HG03097 (cell line): ENCODE measurements around the gene RFFL.
"Not testable (repeated sequence)": the region's sequence is repeated elsewhere in the genome, so short reads cannot be mapped to it uniquely, and the experiment has no call there.

ENCODE experiments used
- ATAC-seq: cut with Tn5 transposase; IDR thresholded peaks from one replicate; pipeline ENCODE4 v1.9.1; 2021; ENCODE audit not compliant: unreplicated experiment, low FRiP score

Gene RFFL, protein sequence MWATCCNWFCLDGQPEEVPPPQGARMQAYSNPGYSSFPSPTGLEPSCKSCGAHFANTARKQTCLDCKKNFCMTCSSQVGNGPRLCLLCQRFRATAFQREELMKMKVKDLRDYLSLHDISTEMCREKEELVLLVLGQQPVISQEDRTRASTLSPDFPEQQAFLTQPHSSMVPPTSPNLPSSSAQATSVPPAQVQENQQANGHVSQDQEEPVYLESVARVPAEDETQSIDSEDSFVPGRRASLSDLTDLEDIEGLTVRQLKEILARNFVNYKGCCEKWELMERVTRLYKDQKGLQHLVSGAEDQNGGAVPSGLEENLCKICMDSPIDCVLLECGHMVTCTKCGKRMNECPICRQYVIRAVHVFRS

DNA sequence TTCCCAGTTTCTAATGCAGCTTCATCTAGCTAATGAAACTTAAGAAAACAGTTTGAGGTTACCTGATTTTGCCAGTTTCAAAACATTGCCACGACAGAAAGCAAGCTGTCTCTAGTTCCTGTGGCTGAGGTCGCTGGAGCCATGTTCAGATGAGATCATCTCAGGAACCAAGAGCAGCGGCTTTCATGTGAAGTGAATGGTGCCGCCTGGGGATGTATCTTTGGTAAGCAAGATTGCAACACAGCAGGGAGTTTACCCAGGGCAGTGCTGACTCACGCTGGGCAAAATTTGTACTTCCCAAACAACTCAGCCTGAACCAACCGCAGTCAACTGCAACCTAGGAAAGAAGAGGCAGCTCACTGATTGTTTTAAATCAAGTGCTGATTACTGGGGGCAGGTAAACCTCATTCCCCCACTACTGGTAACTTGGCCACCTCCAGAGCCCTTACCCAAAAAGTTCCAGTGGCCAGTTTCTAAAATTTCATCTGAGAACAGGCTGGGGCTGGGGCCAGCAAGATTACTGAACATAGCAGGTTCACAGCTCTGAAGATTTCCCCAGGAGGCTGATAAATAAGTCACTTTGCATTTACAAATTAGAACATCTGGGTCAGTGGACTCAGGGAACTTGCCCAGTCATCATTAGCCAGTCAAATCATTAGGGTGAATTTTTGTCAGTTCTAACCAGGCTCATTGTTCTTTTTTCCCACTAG is at the start of gene RFFL:
Gene RFFL, minus strand, starts transcription at position 194 of the 710 bp plus-strand sequence. CDS start 37,154 bp downstream, outside the sequence.
- peak; percentile 84 for ATAC-seq

DNA sequence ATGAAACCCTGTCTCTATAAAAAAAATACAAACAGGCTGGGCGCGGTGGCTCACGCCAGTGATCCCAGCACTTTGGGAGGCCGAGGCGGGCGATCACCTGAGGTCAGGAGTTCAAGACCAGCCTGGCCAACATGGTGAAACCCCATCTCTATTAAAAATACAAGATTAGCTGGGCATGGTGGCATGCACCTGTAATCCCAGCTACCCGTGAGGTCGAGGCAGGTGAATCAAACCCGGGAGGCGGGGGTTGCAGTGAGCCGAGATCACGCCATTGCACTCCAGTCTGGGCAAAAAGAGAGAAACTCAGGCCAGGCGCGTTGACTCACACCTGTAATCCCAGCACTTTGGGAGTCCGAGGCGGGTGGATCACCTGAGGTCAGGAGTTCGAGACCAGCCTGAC is 47.3 kb upstream of the RFFL start:
- ATAC-seq = not testable (repeated sequence)

DNA sequence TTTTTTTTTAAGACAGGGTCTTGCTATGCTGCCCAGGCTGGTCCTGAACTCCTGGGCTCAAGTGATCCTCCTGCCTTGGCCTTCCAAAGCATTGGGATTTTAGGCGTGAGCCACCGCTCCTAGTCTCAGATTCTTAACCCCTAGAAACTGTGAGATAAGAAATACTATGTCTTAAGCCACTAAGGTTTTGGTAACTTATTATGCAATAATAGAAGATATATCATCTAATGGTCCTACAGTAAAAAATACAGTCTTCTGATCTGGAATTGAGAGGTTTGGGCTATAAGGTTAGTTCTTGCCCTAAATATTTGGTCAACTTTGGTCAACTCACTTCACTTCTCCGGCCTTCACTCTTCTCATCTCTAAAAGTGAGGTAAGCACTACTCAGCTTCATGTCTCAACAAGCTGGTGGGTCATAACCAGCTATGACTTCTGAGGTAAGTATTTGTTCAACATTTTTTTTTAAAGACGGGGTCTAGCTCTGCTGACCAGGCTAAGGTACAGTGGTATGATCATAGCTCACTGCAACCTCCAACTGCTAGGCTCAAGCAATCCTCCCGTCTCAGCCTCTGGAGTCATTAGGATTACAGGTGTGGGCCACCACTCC is 41.4 kb upstream of the RFFL start:
- ATAC-seq = no peak

DNA sequence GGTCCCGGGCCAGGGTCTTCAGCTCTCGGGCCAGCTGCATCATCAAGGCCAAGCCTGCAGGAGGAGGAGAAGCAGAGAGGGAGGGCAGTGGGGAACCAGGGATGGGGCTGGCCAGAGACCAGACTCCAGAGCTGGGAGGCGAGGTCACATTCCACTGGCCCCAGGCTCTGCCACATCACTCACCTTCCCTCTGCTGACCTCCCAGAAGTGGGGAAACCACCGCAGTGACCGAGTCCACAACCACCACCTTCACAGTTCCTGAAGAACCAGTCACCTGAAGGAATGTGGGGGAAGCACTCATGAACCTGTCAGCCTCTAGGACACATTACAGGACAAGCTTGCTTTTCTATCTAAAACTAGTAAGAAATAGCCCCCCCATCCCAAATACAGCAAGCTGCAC is 39.8 kb upstream of the RFFL start:
- no peak for ATAC-seq

- no peak for ATAC-seq
These were observed 38.2 kb upstream of the RFFL start for GRCh38 chr17:35101725-35102124.

DNA sequence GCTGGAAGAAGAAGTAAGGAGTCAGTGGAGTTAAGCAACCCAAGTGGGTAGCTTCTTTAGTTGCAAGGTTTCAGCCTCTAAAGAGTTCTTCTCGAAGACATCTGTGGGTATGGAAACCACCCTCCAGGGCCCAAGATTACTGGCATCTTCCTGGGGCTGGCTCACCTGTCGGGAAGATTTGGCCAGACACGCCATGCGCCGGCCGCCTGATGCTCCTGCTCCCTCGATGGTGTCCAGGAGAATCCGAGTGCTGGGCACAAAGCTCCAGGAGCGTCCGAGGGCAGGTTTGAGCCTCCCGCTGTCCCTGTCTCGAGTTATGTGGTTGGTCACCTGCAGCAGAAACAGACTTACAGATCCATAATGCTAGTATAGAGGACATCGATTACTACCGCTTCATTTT is 37.5 kb upstream of the RFFL start:
- no peak for ATAC-seq

DNA sequence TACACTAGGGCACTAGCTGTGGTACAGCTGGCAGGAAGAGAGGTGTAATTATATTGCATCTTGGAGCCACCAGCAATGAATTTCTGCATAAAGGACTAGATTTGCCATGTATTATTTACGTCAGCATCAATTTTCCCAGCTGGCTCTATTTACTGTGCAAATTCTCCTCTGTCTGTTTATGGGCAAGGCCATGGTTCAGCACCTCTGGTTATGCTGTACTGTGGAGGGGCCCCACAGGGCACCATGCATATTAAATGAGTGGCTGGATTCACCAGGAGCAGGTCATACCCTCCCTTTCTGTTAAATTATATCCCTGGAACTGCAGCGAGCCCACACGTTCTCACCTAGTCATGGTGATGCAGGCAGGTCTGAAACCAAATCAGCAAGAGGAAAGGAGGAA is 36.4 kb upstream of the RFFL start:
- ATAC-seq = no peak

DNA sequence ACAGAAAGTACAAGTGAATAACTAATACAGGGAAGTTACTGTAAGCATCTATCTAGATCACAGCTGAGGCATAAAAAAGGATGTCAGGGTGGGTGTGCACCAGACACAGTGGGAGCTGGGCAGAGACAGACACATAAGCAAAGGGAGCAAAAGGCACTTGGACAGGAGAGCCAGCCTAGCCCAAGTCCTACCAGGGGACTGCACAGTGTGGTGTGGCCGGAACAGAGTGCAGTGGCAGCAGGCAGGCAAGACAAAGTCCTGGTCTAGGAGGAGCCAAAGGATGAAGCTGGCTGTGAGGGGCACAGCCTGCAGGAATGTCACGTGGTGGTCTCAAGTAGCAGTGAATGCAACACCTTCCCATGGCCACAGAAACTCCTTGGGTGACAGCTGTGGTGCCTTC is 34.3 kb upstream of the RFFL start:
- no peak for ATAC-seq

DNA sequence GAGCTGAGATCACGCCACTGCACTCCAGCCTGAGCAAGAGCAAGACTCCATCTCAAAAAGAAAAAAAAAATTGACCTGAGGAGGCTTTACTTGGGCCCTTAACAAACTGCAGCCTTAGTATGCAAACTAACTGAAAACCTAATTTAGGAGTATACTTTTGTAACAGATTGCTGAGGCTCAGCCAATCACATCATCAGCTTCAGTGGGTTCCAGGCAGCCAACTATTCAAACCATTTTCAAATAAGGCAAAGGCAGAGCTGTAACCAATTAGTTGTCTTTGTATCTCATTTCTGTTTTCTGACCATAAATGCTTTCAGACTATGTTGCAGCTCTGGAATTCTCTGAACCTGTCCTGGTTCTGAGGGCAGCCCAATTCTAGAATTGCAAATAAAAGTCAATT is 32.2 kb upstream of the RFFL start:
- no peak for ATAC-seq

DNA sequence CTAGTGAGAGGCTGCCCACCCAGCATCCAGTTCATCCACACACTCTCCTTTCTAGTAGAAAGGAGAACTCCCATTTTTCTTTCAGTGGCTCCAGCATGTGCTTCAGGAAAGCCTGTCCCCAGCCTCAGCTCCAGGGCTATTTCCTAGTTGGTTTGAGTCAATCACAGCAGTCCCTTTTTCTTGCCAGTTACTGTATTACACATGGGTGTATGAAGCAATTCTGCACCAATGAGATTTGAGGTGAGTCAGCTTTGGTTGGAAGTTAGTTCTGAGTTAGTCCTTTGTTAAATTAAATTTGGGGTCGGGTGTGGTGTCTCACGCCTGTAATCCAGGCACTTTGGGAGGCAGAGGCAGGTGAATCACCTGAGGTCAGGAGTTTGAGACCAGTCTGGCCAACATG is 31.4 kb upstream of the RFFL start:
- ATAC-seq = no peak

DNA sequence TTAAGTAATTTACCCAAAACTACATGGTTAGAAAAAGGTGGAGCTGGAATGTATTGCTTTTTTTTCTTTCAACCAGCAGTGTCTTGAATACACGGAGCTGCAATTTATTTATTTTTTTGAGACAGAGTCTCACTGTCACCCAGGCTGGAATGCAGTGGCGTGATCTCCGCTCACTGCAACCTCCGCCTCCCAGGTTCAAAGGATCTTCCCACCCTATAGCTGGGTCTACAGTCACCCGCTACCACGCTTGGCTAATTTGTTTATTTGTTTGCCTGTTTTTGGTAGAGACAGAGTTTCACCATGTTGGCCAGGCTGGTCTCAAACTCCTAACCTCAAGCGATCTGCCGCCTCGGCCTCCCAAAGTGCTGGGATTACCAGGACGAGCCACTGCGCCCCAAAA is 27.2 kb upstream of the RFFL start:
- not testable (repeated sequence) for ATAC-seq

GRCh38 chr17:35089586-35090296 is 26.2 kb upstream of the RFFL start:
- ATAC-seq = no peak

DNA sequence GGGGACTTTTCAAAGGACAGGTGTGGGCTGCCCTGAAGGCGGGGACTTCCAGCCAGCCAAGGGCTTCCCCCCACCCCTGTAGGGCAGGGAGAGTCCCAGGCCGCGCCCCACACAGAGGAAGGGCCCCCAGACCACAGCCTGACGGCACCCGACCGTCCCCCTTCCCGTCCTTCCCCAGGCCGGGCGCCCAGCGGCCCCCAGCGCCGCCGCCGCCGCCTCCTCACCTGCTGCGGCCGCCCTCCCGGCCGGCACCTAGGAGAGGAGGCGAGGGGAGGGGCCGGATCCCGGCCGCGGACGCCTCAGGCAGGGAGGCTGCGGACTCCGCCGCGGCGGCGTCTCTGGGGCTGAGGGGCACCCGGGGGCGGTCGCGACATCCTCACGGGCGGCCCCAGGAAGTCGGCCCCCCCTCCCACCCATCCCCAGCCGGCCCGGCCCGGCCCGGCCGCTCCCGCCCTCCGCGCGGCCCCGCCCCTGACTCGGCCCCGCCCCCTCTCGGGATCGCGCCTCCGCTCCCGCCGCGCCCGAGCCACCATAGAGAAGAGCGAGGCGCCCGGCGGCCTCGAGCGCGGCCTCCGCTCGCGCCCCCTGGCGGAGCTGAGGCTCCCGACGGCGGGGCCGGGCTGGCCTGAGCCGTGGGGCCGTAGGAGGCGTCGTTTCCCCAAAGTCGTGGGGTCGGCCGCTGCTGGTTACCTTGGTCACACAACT is 25.5 kb upstream of the RFFL start:
- ATAC-seq = peak; percentile 74

DNA sequence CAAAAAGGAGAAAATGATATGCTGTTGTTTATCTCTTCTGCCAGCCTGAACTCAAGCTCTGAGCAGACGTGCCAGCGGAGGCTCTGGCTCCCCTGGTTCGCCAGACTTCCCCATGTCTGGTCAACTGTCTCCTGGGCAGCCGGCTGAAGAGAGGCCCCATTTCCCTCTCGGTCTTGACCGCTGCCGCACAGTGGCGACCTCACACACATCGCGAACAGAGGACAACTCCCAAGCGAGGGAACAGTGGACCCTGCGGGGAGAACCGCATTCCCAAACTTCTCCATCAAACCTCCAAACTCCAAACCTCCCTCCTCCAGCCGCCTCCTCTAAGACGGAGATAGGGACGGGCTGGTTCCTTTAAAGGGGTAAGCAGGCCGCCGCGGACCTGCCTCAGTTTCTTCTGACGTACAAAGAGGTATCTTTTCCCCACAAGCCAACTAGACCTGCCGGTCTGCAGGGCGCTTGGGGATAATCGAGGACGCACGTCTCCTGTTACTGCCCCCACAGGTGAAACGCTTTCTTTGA is 24.9 kb upstream of the RFFL start:
- ATAC-seq = no peak

- ATAC-seq = no peak
These were observed 24.3 kb upstream of the RFFL start for GRCh38 chr17:35087731-35088355.

DNA sequence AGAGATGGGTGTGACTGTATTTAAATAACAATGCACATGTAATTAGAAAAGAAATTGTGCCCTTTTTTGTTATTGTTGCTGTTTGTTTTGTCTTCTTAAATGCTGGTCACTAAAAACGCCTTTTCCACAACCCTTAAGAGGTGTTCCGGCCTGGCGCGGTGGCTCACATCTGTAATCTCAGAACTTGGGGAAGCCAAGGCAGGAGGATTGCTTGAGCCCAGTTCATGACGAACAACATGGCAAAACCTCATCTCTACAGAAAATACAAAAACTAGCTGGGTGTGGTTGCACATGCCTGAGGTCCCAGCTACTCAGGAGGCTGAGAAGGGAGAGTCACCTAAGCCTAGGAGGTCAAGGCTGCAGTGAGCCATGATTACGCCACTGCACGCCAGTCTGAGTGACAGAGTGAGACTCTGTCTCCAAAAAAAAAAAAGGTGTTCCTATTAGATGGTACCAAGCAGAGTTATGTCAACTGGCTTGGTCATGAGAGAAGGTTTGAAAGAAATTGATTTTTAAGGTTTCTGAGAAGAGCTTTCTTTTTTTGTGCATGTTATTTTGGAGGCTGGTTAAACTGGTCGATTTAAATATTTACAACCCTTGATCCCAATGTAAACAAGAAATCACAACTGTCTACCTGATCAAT is 23.5 kb upstream of the RFFL start:
- ATAC-seq = no peak

- no peak for ATAC-seq
These were observed 22.7 kb upstream of the RFFL start for GRCh38 chr17:35086164-35086563.

- ATAC-seq = no peak
These were observed 21.5 kb upstream of the RFFL start for GRCh38 chr17:35084987-35085386.

- no peak for ATAC-seq
These were observed 19.6 kb upstream of the RFFL start for GRCh38 chr17:35083071-35083470.
